HepG2 (cell line): ENCODE results near the gene SPARC. TPM values are rescaled to one million over a fixed set of nuclear protein-coding genes. Genes with fewer than 3 reads are reported as not detected.

Experiments
- ATAC-seq: fragments of 200-7000 bp; cut with Tn5 transposase; 3 replicates; pipeline ENCODE4 v1.9.1; 2020; ENCODE audit warnings: mild to moderate bottlenecking, moderate library complexity
- BruUV-seq: library from RNA; stranded (reverse); fragments of 400-500 nt; replicated peaks from 2 replicates; lab custom pipeline; 2021; lab: Mats Ljungman, UMichigan
- CTCF ChIA-PET: fragments of 300-600 bp; formaldehyde crosslinking; extraction: SDS; loops from one replicate; lab custom pipeline; 2021; ENCODE audit warnings: low total read pairs, inconsistent platforms, low intra/inter-chr PET ratio; lab: Yijun Ruan, JAX
- POLR2A ChIA-PET: fragments of 350-600 bp; sonication (Branson Sonifier 250); formaldehyde crosslinking; loops from one replicate; lab custom pipeline; 2020; ENCODE audit warnings: antibody characterized with exemption, inconsistent platforms; lab: Yijun Ruan, JAX
- DNase-seq: peaks from one replicate; pipeline ENCODE4 v3.0.0-alpha.2; 2015; ENCODE audit warnings: low spot score
- FAIRE-seq: peaks from 3 replicates; lab custom pipeline; 2011; peaks lifted over from hg19 to GRCh38; lab: Jason Lieb, UNC
- H2AFZ ChIP-seq: one replicate; pipeline ENCODE4 v1.6.1; 2011; ENCODE audit warnings: low read length, inconsistent platforms
- H3K27ac ChIP-seq: fragments of 300-600 bp; 3 replicates; pipeline ENCODE4 v1.8.0; 2011; ENCODE audit warnings: mixed run types, mild to moderate bottlenecking, mixed read lengths, low read length, inconsistent platforms; ENCODE audit not compliant: insufficient read depth; ENCODE audit errors: extremely low read length
- H3K27me3 ChIP-seq, 2 experiments: fragments of 200-600 bp in 1 of 2; 2 replicates in 1 of 2; 3 replicates in 1 of 2; pipeline versions ENCODE4 v1.6.0 to v1.8.0; 2011; ENCODE audit warnings: low read length in 2 of 2, mild to moderate bottlenecking in 2 of 2, moderate library complexity in 2 of 2, inconsistent platforms in 1 of 2; ENCODE audit not compliant: insufficient read depth in 2 of 2, control insufficient read depth in 1 of 2
- H3K36me3 ChIP-seq, 2 experiments: fragments of 200-600 bp in 1 of 2; replicated peaks in 1 of 2; 2 replicates in 1 of 2; 3 replicates in 1 of 2; pipeline versions ENCODE4 v1.5.1 to v1.8.0; 2011; ENCODE audit warnings: low read length in 2 of 2, inconsistent platforms in 1 of 2; ENCODE audit not compliant: insufficient read depth in 2 of 2, control insufficient read depth in 1 of 2
- H3K4me1 ChIP-seq: 2 replicates; pipeline ENCODE4 v1.5.1; 2012; ENCODE audit warnings: low read length, inconsistent platforms; ENCODE audit not compliant: insufficient read depth
- H3K4me2 ChIP-seq: 2 replicates; pipeline ENCODE4 v1.6.0; 2011; ENCODE audit warnings: low read depth, low read length, inconsistent platforms
- H3K4me3 ChIP-seq, 3 experiments: fragments of 200-600 bp in 1 of 3; sonication (generic), shearing (Covaris generic) in 1 of 3; replicated peaks in 1 of 3; 2 replicates each; pipeline ENCODE4 v1.5.1; 2011 to 2016; ENCODE audit warnings: low read length in 3 of 3, inconsistent platforms in 2 of 3, low read depth in 2 of 3, mild to moderate bottlenecking in 2 of 3, control low read depth in 1 of 3, mixed read lengths in 1 of 3; ENCODE audit not compliant: insufficient read depth in 1 of 3
- H3K79me2 ChIP-seq: one replicate; pipeline ENCODE4 v1.6.1; 2011; ENCODE audit warnings: low read length, inconsistent platforms; ENCODE audit not compliant: insufficient read depth
- H3K9ac ChIP-seq: 2 replicates; pipeline ENCODE4 v1.6.0; 2011; ENCODE audit warnings: mild to moderate bottlenecking, low read depth, low read length, inconsistent platforms; ENCODE audit not compliant: insufficient read depth
- H3K9me3 ChIP-seq: 2 replicates; pipeline ENCODE4 v1.5.1; 2012; ENCODE audit warnings: mild to moderate bottlenecking, low read length
- H4K20me1 ChIP-seq: 2 replicates; pipeline ENCODE4 v1.6.0; 2011; ENCODE audit warnings: inconsistent platforms, mild to moderate bottlenecking, low read length, moderate library complexity; ENCODE audit not compliant: insufficient read depth
- FOXA1 ChIP-seq, 2 experiments: fragments of 450-650 bp in 1 of 2; sonication (generic) in 1 of 2; formaldehyde crosslinking in 1 of 2; IDR thresholded peaks; 2 replicates each; pipeline versions ENCODE4 v1.4.0 to v1.6.1; 2016 to 2020; ENCODE audit warnings: missing genetic modification reagents in 1 of 2
- MXD4 ChIP-seq: IDR thresholded peaks from 2 replicates; pipeline ENCODE4 v1.6.1; 2016; ENCODE audit warnings: mild to moderate bottlenecking, missing biosample characterization, missing genetic modification reagents
- PAF1 ChIP-seq: IDR thresholded peaks from 2 replicates; pipeline ENCODE4 v1.6.1; 2016; ENCODE audit warnings: missing genetic modification reagents, missing compliant biosample characterization
- PTBP1 ChIP-seq: fragments of 200-400 bp; formaldehyde crosslinking; IDR thresholded peaks from 2 replicates; pipeline ENCODE4 v1.6.1; 2018; ENCODE audit warnings: low read length, low read depth; ENCODE audit not compliant: poor library complexity, severe bottlenecking
- ZMYM4 ChIP-seq: sonication (generic); formaldehyde crosslinking; IDR thresholded peaks from 2 replicates; pipeline ENCODE4 v1.8.1; 2023; ENCODE audit warnings: mild to moderate bottlenecking, missing genetic modification reagents
- ZNF12 ChIP-seq: sonication (generic); formaldehyde crosslinking; IDR thresholded peaks from 2 replicates; pipeline ENCODE4 v1.5.0; 2020; ENCODE audit warnings: missing genetic modification reagents
- ZNF234 ChIP-seq: sonication (generic); formaldehyde crosslinking; conservative IDR thresholded peaks from 2 replicates; pipeline ENCODE4 v1.5.1; 2020; ENCODE audit warnings: mild to moderate bottlenecking, missing genetic modification reagents
- ZNF282 ChIP-seq: fragments of 450-650 bp; IDR thresholded peaks from 2 replicates; pipeline ENCODE4 v1.6.1; 2018; ENCODE audit not compliant: partially characterized antibody
- ZNF317 ChIP-seq: sonication (generic); formaldehyde crosslinking; IDR thresholded peaks from 2 replicates; pipeline ENCODE4 v1.5.0; 2020; ENCODE audit warnings: mild to moderate bottlenecking, missing genetic modification reagents
- ZSCAN30 ChIP-seq: sonication (generic); formaldehyde crosslinking; IDR thresholded peaks from 2 replicates; pipeline ENCODE4 v1.5.0; 2020; ENCODE audit warnings: mild to moderate bottlenecking, missing genetic modification reagents
- WGBS: methylation state at CpG from one replicate; pipeline ENCODE4 v1.1.6; 2017; ENCODE audit warnings: low lambda C conversion rate; 5-methylcytosine and 5-hydroxymethylcytosine counted together
- in situ Hi-C: cut with HindIII; loops from 2 replicates; pipeline ENCODE4 v1.10.0; 2017; ENCODE audit warnings: low pct_unique_long_range_greater_than_20kb; ENCODE audit not compliant: extremely low pct_ligation_motif_present
- intact Hi-C: fragments of 100-400 bp; cut with micrococcal nuclease; formaldehyde crosslinking; loops from one replicate; pipeline ENCODE4 v1.10.0; 2022; ENCODE audit not compliant: unreplicated experiment
- polyA plus RNA-seq, 8 experiments: library from polyadenylated mRNA; depleted of rRNA in 3 of 8; stranded (reverse) in 7 of 8; unstranded in 1 of 8; fragments of >200 nt; fragmentation: Illumina TruSeq in 4 of 8; extraction: Trizol in 4 of 8; gene quantifications; 2 replicates each; pipeline versions ENCODE4 v1.2.1 to v1.2.3, GENCODE V29; 2011 to 2016; ENCODE audit warnings: low read depth in 4 of 8, missing spikeins in 1 of 8, mixed read lengths in 1 of 8; ENCODE audit not compliant: insufficient read depth in 1 of 8
- total RNA-seq, 5 experiments: library from RNA; depleted of rRNA; stranded (reverse); fragments of >200 nt; fragmentation: Illumina TruSeq; extraction: Trizol; gene quantifications; 2 replicates each; pipeline ENCODE4 v1.2.3, GENCODE V29; 2016; ENCODE audit warnings: low read depth in 1 of 5
- TF ChIP-seq, protein P1 (sequence below): sonication (generic); formaldehyde crosslinking; IDR thresholded peaks from 2 replicates; pipeline ENCODE4 v1.4.0; 2020; ENCODE audit warnings: low read depth, missing genetic modification reagents
- TF ChIP-seq, protein P2 (sequence below): sonication (generic); formaldehyde crosslinking; IDR thresholded peaks from 2 replicates; pipeline ENCODE4 v1.8.1; 2023; ENCODE audit warnings: mild to moderate bottlenecking, missing genetic modification reagents
- TF ChIP-seq, protein P3 (sequence below): sonication (generic); formaldehyde crosslinking; IDR thresholded peaks from 2 replicates; pipeline ENCODE4 v1.8.0; 2022; ENCODE audit warnings: mild to moderate bottlenecking, missing genetic modification reagents, moderate library complexity

SPARC gene
- total and polyA plus RNA-seq, 2 of the 13 experiments (the other 11 are each of a cell fraction or from before 2014, with no cell fraction given) = 76.7 to 192 TPM

DNA sequence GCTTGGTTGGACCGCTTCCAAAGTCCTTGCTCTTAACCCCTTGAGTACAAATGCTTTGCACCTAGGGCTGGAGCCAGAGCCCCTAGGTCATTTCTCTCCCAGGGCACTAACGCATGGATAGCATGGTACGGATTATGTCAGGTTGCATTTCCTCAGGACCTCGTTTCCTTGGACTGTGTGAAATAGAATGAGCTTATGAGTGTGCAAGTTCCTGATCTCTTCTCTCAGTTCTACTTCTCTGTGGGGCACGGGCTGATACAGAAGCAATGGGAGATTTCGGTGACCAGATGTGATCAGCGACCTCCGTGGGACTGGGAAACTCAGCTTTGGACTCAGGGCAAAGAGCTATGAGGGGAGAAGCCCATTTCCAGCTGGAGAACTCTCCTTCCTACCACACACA is 14.2 kb downstream of the SPARC start:
- Histone ChIP-seq H3K4me1 (peaks cover 27% of the 10 kb centered on the region), H3K9ac (no peak overlapping the region), H3K27ac (no peak overlapping the region), H4K20me1 (no peaks in the 10 kb centered on the region), H3K4me2 (no peak overlapping the region), H3K4me3 (no peak overlapping the region), H2AFZ (no peak overlapping the region), H3K9me3 (no peaks in the 10 kb centered on the region), H3K36me3 (no peaks in the 10 kb centered on the region; a peak in 1 of 5 replicates), H3K27me3 (no peaks in the 10 kb centered on the region), H3K79me2 (no peaks in the 10 kb centered on the region)
- ATAC-seq (no peak), FAIRE-seq (no peak), DNase-seq (no peak)
- in situ Hi-C loops (no loop called here), intact Hi-C loops (no loop called here)
- no TSS peak for BruUV-seq
- ChIA-PET POLR2A (no interaction called here), CTCF (no interaction called here)
- 78% methylated on average over 5 of the region's 8 CpGs for WGBS
- TF ChIP-seq ZMYM4 (CRISPR knock-in tag) = no peak
- no peak for TF ChIP-seq ZNF317 (CRISPR knock-in tag)
- TF ChIP-seq ZNF282 = no peak
- no peak for TF ChIP-seq MXD4 (CRISPR knock-in tag)
- TF ChIP-seq, protein P1, sequence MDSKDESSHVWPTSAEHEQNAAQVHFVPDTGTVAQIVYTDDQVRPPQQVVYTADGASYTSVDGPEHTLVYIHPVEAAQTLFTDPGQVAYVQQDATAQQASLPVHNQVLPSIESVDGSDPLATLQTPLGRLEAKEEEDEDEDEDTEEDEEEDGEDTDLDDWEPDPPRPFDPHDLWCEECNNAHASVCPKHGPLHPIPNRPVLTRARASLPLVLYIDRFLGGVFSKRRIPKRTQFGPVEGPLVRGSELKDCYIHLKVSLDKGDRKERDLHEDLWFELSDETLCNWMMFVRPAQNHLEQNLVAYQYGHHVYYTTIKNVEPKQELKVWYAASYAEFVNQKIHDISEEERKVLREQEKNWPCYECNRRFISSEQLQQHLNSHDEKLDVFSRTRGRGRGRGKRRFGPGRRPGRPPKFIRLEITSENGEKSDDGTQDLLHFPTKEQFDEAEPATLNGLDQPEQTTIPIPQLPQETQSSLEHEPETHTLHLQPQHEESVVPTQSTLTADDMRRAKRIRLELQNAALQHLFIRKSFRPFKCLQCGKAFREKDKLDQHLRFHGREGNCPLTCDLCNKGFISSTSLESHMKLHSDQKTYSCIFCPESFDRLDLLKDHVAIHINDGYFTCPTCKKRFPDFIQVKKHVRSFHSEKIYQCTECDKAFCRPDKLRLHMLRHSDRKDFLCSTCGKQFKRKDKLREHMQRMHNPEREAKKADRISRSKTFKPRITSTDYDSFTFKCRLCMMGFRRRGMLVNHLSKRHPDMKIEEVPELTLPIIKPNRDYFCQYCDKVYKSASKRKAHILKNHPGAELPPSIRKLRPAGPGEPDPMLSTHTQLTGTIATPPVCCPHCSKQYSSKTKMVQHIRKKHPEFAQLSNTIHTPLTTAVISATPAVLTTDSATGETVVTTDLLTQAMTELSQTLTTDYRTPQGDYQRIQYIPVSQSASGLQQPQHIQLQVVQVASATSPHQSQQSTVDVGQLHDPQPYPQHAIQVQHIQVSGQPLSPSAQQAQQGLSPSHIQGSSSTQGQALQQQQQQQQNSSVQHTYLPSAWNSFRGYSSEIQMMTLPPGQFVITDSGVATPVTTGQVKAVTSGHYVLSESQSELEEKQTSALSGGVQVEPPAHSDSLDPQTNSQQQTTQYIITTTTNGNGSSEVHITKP (CRISPR knock-in tag) = no peak
- TF ChIP-seq ZNF234 (CRISPR knock-in tag) = no peak
- no peak for TF ChIP-seq PTBP1
- TF ChIP-seq, protein P2, sequence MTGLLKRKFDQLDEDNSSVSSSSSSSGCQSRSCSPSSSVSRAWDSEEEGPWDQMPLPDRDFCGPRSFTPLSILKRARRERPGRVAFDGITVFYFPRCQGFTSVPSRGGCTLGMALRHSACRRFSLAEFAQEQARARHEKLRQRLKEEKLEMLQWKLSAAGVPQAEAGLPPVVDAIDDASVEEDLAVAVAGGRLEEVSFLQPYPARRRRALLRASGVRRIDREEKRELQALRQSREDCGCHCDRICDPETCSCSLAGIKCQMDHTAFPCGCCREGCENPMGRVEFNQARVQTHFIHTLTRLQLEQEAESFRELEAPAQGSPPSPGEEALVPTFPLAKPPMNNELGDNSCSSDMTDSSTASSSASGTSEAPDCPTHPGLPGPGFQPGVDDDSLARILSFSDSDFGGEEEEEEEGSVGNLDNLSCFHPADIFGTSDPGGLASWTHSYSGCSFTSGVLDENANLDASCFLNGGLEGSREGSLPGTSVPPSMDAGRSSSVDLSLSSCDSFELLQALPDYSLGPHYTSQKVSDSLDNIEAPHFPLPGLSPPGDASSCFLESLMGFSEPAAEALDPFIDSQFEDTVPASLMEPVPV (CRISPR knock-in tag) = no peak
- no peak for TF ChIP-seq ZSCAN30
- TF ChIP-seq PAF1 (CRISPR knock-in tag) = no peak
- TF ChIP-seq ZNF12 = no peak
- no peak for TF ChIP-seq FOXA1 (IDR thresholded peaks at IDR 0.05)
- no peak for TF ChIP-seq FOXA1 (CRISPR knock-in tag; IDR thresholded peaks at IDR 0.05)
- TF ChIP-seq, protein P3, sequence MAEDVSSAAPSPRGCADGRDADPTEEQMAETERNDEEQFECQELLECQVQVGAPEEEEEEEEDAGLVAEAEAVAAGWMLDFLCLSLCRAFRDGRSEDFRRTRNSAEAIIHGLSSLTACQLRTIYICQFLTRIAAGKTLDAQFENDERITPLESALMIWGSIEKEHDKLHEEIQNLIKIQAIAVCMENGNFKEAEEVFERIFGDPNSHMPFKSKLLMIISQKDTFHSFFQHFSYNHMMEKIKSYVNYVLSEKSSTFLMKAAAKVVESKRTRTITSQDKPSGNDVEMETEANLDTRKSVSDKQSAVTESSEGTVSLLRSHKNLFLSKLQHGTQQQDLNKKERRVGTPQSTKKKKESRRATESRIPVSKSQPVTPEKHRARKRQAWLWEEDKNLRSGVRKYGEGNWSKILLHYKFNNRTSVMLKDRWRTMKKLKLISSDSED (CRISPR knock-in tag) = no peak
